Measurements from ENCODE around the gene DHX38.
"Not testable (repeated sequence)": the region's sequence is repeated elsewhere in the genome, so short reads cannot be mapped to it uniquely, and the experiment has no call there.

DHX38 gene

GRCh38 chr16:72093448-72094265 is at the start of gene DHX38, which contains the start of gene TXNL4B:
TSS of gene DHX38 (plus strand) at chr16:72093847. CDS start at chr16:72096158, 2,311 bp downstream.
TSS of gene TXNL4B (minus strand) at chr16:72093620. CDS start at chr16:72090749, 2,871 bp downstream.
- peaks cover 28% of the 10 kb centered on the region for H3K4me1 ChIP-seq (ENCODE audit: insufficient read depth, low read length)
- H3K36me3 ChIP-seq (ENCODE audit: insufficient read depth, low read length), result peaks cover 45% of the 10 kb centered on the region
- no peaks in the 10 kb centered on the region for H3K27me3 ChIP-seq (ENCODE audit: insufficient read depth, low read length)
- no peaks in the 10 kb centered on the region for H3K9me3 ChIP-seq (ENCODE audit: low read length)
- peak within 1 kb of the TSS; percentile 70 for H3K4me3 ChIP-seq (ENCODE audit: low read length)
- H2AFZ ChIP-seq (ENCODE audit: low read depth, low read length), result peak within 1 kb of the TSS; percentile 53

GRCh38 chr16:72044296-72044695 is 49.4 kb upstream of the DHX38 start:
- Histone ChIP-seq H3K27me3 (ENCODE audit: insufficient read depth, low read length) (no peaks in the 10 kb centered on the region), H3K4me1 (ENCODE audit: insufficient read depth, low read length) (no peaks in the 10 kb centered on the region), H3K4me3 (ENCODE audit: low read length) (no peak overlapping the region), H3K9me3 (ENCODE audit: low read length) (peaks cover 3% of the 10 kb centered on the region), H3K36me3 (ENCODE audit: insufficient read depth, low read length) (no peaks in the 10 kb centered on the region), H2AFZ (ENCODE audit: low read depth, low read length) (no peak overlapping the region)

- no peak overlapping the region for H2AFZ ChIP-seq (ENCODE audit: low read depth, low read length)
Measured at GRCh38 chr16:72044825-72045359, 48.8 kb upstream of the DHX38 start.

GRCh38 chr16:72049110-72049509 is 44.5 kb upstream of the DHX38 start:
- Histone ChIP-seq H3K4me1 (ENCODE audit: insufficient read depth, low read length) (no peaks in the 10 kb centered on the region), H3K9me3 (ENCODE audit: low read length) (peaks cover 3% of the 10 kb centered on the region), H3K27me3 (ENCODE audit: insufficient read depth, low read length) (no peaks in the 10 kb centered on the region), H3K36me3 (ENCODE audit: insufficient read depth, low read length) (no peaks in the 10 kb centered on the region), H2AFZ (ENCODE audit: low read depth, low read length) (no peak overlapping the region), H3K4me3 (ENCODE audit: low read length) (no peak overlapping the region)

More at GRCh38 chr16:72044825-72045359, 48.8 kb upstream of the DHX38 start:
- no peak overlapping the region for H3K4me3 ChIP-seq (ENCODE audit: low read length)
- H3K9me3 ChIP-seq (ENCODE audit: low read length), result peaks cover 3% of the 10 kb centered on the region
- H3K36me3 ChIP-seq (ENCODE audit: insufficient read depth, low read length), result no peaks in the 10 kb centered on the region
- H3K4me1 ChIP-seq (ENCODE audit: insufficient read depth, low read length), result no peaks in the 10 kb centered on the region
- H3K27me3 ChIP-seq (ENCODE audit: insufficient read depth, low read length), result no peaks in the 10 kb centered on the region

GRCh38 chr16:72050769-72051464 is 42.7 kb upstream of the DHX38 start:
- Histone ChIP-seq H3K27me3 (ENCODE audit: insufficient read depth, low read length) (no peaks in the 10 kb centered on the region), H3K4me1 (ENCODE audit: insufficient read depth, low read length) (no peaks in the 10 kb centered on the region), H2AFZ (ENCODE audit: low read depth, low read length) (no peak overlapping the region), H3K4me3 (ENCODE audit: low read length) (no peak overlapping the region), H3K9me3 (ENCODE audit: low read length) (peaks cover 3% of the 10 kb centered on the region), H3K36me3 (ENCODE audit: insufficient read depth, low read length) (no peaks in the 10 kb centered on the region)

GRCh38 chr16:72051818-72052217 is 41.8 kb upstream of the DHX38 start:
- peaks cover 3% of the 10 kb centered on the region for H3K9me3 ChIP-seq (ENCODE audit: low read length)
- H3K4me3 ChIP-seq (ENCODE audit: low read length), result no peak overlapping the region

GRCh38 chr16:72054254-72054847 is 39.3 kb upstream of the DHX38 start, which contains the start of gene HP:
TSS of gene HP (plus strand) at chr16:72054505. CDS start at chr16:72054653, 148 bp downstream.
- not testable (repeated sequence) for H3K9me3 ChIP-seq (ENCODE audit: low read length); H3K36me3 ChIP-seq (ENCODE audit: insufficient read depth, low read length); H3K4me1 ChIP-seq (ENCODE audit: insufficient read depth, low read length); H2AFZ ChIP-seq (ENCODE audit: low read depth, low read length); H3K27me3 ChIP-seq (ENCODE audit: insufficient read depth, low read length); H3K4me3 ChIP-seq (ENCODE audit: low read length)

More at GRCh38 chr16:72051818-72052217, 41.8 kb upstream of the DHX38 start:
- H3K27me3 ChIP-seq (ENCODE audit: insufficient read depth, low read length), result no peaks in the 10 kb centered on the region
- H3K36me3 ChIP-seq (ENCODE audit: insufficient read depth, low read length), result no peaks in the 10 kb centered on the region
- H2AFZ ChIP-seq (ENCODE audit: low read depth, low read length), result no peak overlapping the region
- H3K4me1 ChIP-seq (ENCODE audit: insufficient read depth, low read length), result no peaks in the 10 kb centered on the region

GRCh38 chr16:72055911-72056310 is 37.7 kb upstream of the DHX38 start:
- Histone ChIP-seq H2AFZ (ENCODE audit: low read depth, low read length) (no peak overlapping the region), H3K36me3 (ENCODE audit: insufficient read depth, low read length) (no peaks in the 10 kb centered on the region), H3K9me3 (ENCODE audit: low read length) (no peaks in the 10 kb centered on the region), H3K4me3 (ENCODE audit: low read length) (no peak overlapping the region), H3K4me1 (ENCODE audit: insufficient read depth, low read length) (no peaks in the 10 kb centered on the region), H3K27me3 (ENCODE audit: insufficient read depth, low read length) (no peaks in the 10 kb centered on the region)

- H3K4me1 ChIP-seq (ENCODE audit: insufficient read depth, low read length); H3K36me3 ChIP-seq (ENCODE audit: insufficient read depth, low read length); H2AFZ ChIP-seq (ENCODE audit: low read depth, low read length); H3K27me3 ChIP-seq (ENCODE audit: insufficient read depth, low read length); H3K9me3 ChIP-seq (ENCODE audit: low read length); H3K4me3 ChIP-seq (ENCODE audit: low read length): not testable (repeated sequence)
Measured at GRCh38 chr16:72057313-72057712, 36.3 kb upstream of the DHX38 start.

GRCh38 chr16:72059060-72059459 is 34.6 kb upstream of the DHX38 start:
- H3K4me1 ChIP-seq (ENCODE audit: insufficient read depth, low read length); H3K27me3 ChIP-seq (ENCODE audit: insufficient read depth, low read length); H3K9me3 ChIP-seq (ENCODE audit: low read length); H3K36me3 ChIP-seq (ENCODE audit: insufficient read depth, low read length); H2AFZ ChIP-seq (ENCODE audit: low read depth, low read length); H3K4me3 ChIP-seq (ENCODE audit: low read length): not testable (repeated sequence)

- no peak overlapping the region for H2AFZ ChIP-seq (ENCODE audit: low read depth, low read length)
- H3K4me3 ChIP-seq (ENCODE audit: low read length), result no peak overlapping the region
- no peaks in the 10 kb centered on the region for H3K27me3 ChIP-seq (ENCODE audit: insufficient read depth, low read length)
- H3K4me1 ChIP-seq (ENCODE audit: insufficient read depth, low read length), result no peaks in the 10 kb centered on the region
- H3K9me3 ChIP-seq (ENCODE audit: low read length), result no peaks in the 10 kb centered on the region
- no peaks in the 10 kb centered on the region for H3K36me3 ChIP-seq (ENCODE audit: insufficient read depth, low read length)
Measured at GRCh38 chr16:72060405-72060804, 33.2 kb upstream of the DHX38 start.

- Histone ChIP-seq H3K4me1 (ENCODE audit: insufficient read depth, low read length) (no peaks in the 10 kb centered on the region), H2AFZ (ENCODE audit: low read depth, low read length) (no peak overlapping the region), H3K4me3 (ENCODE audit: low read length) (no peak overlapping the region), H3K36me3 (ENCODE audit: insufficient read depth, low read length) (no peaks in the 10 kb centered on the region), H3K9me3 (ENCODE audit: low read length) (no peaks in the 10 kb centered on the region), H3K27me3 (ENCODE audit: insufficient read depth, low read length) (no peaks in the 10 kb centered on the region)
Measured at GRCh38 chr16:72061564-72061963, 32.1 kb upstream of the DHX38 start.

- H3K36me3 ChIP-seq (ENCODE audit: insufficient read depth, low read length), result no peaks in the 10 kb centered on the region
- no peaks in the 10 kb centered on the region for H3K9me3 ChIP-seq (ENCODE audit: low read length)
- H3K4me1 ChIP-seq (ENCODE audit: insufficient read depth, low read length), result no peaks in the 10 kb centered on the region
Measured at GRCh38 chr16:72064361-72064894, 29.2 kb upstream of the DHX38 start.

More at GRCh38 chr16:72064361-72064894, 29.2 kb upstream of the DHX38 start:
- H3K4me3 ChIP-seq (ENCODE audit: low read length), result no peak overlapping the region
- no peak overlapping the region for H2AFZ ChIP-seq (ENCODE audit: low read depth, low read length)
- no peaks in the 10 kb centered on the region for H3K27me3 ChIP-seq (ENCODE audit: insufficient read depth, low read length)

Measured in neuron (in vitro differentiated cells).